Suprapubic skin (tissue), 3 donors: ENCODE data around the gene ZNF185.

Experiments
- POLR2A ChIP-seq, 2 donors: fragments of 450-650 bp; IDR thresholded peaks; one replicate each; pipeline ENCODE4 v1.6.1; 2017; ENCODE audit warnings: antibody characterized with exemption in 2 of 2, mild to moderate bottlenecking in 2 of 2, moderate library complexity in 2 of 2
- TF ChIP-seq, protein P1 (sequence below), 2 donors: fragments of 200-600 bp in 1 of 2; fragments of 450-650 bp in 1 of 2; sonication (generic) in 1 of 2; IDR thresholded peaks; one replicate each; pipeline ENCODE4 v1.5.1; 2016 to 2019; ENCODE audit warnings: antibody characterized with exemption in 2 of 2, mild to moderate bottlenecking in 1 of 2, moderate library complexity in 1 of 2

DNA sequence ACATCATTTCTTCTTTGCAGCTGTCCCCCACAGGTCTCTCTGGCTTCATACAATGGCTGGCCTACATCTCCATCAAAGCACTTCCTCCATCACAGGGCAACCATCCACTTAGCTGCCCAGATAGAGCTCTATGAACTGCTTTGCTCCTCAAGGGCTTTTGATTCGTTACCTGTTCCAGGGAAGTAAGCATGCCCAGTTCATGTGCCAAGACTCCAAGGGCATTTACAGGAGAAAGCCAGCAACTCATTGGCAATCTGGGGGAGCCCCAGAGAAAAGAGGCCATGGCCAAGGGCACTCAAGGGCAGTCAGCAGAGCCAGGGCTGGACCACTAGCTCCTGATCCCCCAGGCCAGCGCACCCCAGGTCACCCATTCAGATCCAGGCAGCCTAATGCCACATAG lies 24.5 kb upstream of the ZNF185 start:
- TF ChIP-seq, protein P1, sequence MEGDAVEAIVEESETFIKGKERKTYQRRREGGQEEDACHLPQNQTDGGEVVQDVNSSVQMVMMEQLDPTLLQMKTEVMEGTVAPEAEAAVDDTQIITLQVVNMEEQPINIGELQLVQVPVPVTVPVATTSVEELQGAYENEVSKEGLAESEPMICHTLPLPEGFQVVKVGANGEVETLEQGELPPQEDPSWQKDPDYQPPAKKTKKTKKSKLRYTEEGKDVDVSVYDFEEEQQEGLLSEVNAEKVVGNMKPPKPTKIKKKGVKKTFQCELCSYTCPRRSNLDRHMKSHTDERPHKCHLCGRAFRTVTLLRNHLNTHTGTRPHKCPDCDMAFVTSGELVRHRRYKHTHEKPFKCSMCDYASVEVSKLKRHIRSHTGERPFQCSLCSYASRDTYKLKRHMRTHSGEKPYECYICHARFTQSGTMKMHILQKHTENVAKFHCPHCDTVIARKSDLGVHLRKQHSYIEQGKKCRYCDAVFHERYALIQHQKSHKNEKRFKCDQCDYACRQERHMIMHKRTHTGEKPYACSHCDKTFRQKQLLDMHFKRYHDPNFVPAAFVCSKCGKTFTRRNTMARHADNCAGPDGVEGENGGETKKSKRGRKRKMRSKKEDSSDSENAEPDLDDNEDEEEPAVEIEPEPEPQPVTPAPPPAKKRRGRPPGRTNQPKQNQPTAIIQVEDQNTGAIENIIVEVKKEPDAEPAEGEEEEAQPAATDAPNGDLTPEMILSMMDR (IDR thresholded peaks at IDR 0.05) = no peak
- no peak for TF ChIP-seq POLR2A (IDR thresholded peaks at IDR 0.05)
